ENCODE results near the gene UMODL1. TPM values are rescaled to one million over a fixed set of nuclear protein-coding genes. Genes with fewer than 3 reads are reported as not detected.

UMODL1 gene
- total RNA-seq, 2 experiments from 2014 or later, result 0.26 to 0.30 TPM

DNA sequence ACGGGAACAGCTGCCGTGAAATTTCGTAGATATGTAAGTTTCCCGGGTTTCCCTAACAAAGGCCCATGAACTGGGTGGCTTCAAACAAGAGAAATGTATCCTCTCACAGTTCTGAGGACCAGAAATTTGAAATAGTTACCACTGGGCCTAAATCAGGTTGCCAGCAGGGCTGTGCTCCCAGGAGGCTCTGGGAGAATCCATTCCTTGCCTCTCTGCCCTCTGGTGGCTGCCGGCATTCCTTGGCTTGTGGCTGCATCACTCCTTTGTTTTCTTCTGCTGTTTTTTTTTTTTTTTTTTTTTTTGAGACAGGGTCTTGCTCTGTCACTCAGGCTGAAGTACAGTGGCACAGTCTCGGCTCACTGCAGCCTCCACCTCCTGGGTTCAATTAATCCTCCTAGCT, 23.7 kb downstream of the UMODL1 start:
- Mint-ChIP-seq H3K27me3 (no peaks in the 10 kb centered on the region), H3K9me3 (no peaks in the 10 kb centered on the region), H3K4me3 (no peak overlapping the region), H3K36me3 (no peaks in the 10 kb centered on the region), H3K27ac (no peak overlapping the region), H3K4me1 (peaks cover 3% of the 10 kb centered on the region)
- no peak for DNase-seq
- POLR2A ChIA-PET, result no interaction called here
- ATAC-seq (ENCODE audit: low read depth), result no peak

DNA sequence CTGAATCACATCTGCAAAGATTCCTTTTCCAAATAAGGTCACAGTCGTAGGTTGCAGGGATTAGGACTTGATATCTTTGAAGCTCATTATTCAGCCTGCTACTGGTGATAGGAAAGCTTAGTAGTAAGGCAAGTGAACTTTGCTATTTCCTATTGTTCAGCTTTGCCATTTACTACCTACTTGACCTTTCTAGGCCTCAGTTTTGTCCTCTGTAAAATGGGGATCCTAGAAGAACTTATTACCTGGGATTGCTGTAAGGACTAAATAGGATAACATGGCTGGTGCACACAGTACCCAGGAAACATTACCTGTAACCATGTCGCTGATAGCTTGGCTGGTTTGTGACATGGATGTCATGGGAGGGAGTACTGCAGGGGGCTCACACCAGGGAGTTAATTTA, 24.5 kb downstream of the UMODL1 start:
- Mint-ChIP-seq H3K9me3 (no peaks in the 10 kb centered on the region), H3K36me3 (no peaks in the 10 kb centered on the region), H3K4me3 (no peak overlapping the region), H3K4me1 (no peaks in the 10 kb centered on the region), H3K27ac (no peak overlapping the region), H3K27me3 (no peaks in the 10 kb centered on the region)
- POLR2A ChIA-PET, result no interaction called here
- no peak for DNase-seq
- ATAC-seq (ENCODE audit: low read depth), result no peak

GRCh38 chr21:42096566-42096965, 25.4 kb downstream of the UMODL1 start:
- H3K27me3 Mint-ChIP-seq, result no peaks in the 10 kb centered on the region
- H3K4me1 Mint-ChIP-seq, result no peaks in the 10 kb centered on the region
- no peak for DNase-seq
- POLR2A ChIA-PET, result no interaction called here
- H3K4me3 Mint-ChIP-seq, result no peak overlapping the region
- H3K36me3 Mint-ChIP-seq, result no peaks in the 10 kb centered on the region
- ATAC-seq (ENCODE audit: low read depth), result no peak
- no peak overlapping the region for H3K27ac Mint-ChIP-seq
- no peaks in the 10 kb centered on the region for H3K9me3 Mint-ChIP-seq

- no peak for DNase-seq
- no peaks in the 10 kb centered on the region for H3K9me3 Mint-ChIP-seq
- no peak overlapping the region for H3K27ac Mint-ChIP-seq
- POLR2A ChIA-PET, result interaction anchor here (0.7 kb wide), 1 partner anchor 112 kb away, joined by 3 read pairs; no protein-coding TSS in a partner anchor
- no peaks in the 10 kb centered on the region for H3K36me3 Mint-ChIP-seq
- no peak overlapping the region for H3K4me3 Mint-ChIP-seq
- peaks cover 2% of the 10 kb centered on the region for H3K27me3 Mint-ChIP-seq
- no peak for ATAC-seq (ENCODE audit: low read depth)
- peaks cover 2% of the 10 kb centered on the region for H3K4me1 Mint-ChIP-seq
Measured at GRCh38 chr21:42097274-42097673, 26.2 kb downstream of the UMODL1 start.

DNA sequence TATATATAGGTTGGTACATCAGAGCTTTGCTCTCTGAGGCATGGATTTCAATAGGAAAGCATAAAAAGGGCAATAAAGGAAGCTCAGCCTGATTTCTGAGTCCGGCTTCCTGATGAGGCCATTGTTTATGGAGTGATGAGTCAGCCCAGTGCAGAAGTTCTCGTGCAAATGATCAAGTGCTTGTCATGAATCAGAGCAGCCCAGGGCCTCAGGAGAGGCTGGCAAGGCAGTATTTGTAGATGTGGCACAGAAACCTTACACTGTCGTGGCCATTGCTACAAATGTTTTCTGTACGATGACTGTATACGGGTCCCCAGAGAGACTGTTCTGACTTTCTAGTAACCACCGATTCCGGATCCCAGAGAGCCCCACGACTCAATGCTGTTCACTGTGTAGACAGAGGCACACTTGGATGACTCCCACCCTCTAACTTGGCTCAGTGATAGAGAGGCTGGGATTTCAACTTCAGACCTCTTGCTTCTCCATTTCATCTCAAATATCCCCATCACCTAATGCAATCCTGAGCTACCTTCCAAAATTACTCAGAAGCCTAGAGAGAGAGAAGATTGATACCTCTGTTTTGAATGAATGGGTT, 26.8 kb downstream of the UMODL1 start:
- no peak for ATAC-seq (ENCODE audit: low read depth)
- no peak for DNase-seq
- Mint-ChIP-seq H3K4me3 (no peak overlapping the region), H3K4me1 (peaks cover 2% of the 10 kb centered on the region), H3K27me3 (peaks cover 2% of the 10 kb centered on the region), H3K9me3 (no peaks in the 10 kb centered on the region), H3K36me3 (no peaks in the 10 kb centered on the region), H3K27ac (peak overlapping the region; percentile 48)
- POLR2A ChIA-PET, result interaction anchor here (0.7 kb wide), 1 partner anchor 112 kb away, joined by 3 read pairs; no protein-coding TSS in a partner anchor

GRCh38 chr21:42098957-42099505, 27.9 kb downstream of the UMODL1 start:
- no peak overlapping the region for H3K27ac Mint-ChIP-seq

DNA sequence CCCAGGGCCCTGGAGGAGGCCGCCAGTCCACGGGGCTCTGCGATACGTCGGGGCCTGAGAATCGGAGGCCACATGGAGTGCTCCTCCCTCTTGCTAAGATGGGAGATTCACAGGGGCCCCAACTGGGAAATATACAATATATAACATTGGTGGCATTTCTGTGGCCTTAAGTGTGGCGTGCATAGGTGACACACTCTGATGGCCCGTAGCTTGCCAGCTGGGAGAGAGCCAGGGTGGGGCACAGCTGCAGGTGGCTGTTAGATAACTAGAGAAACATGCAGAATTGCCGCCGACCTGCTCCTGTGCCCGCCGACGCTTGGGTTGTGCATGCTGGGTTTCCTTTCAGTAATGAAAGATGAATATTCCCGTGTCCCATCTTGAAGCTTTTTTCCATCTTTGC, 30.1 kb downstream of the UMODL1 start:
- POLR2A ChIA-PET, result no interaction called here
- no peak overlapping the region for H3K27ac Mint-ChIP-seq
- no peak for DNase-seq
- H3K9me3 Mint-ChIP-seq, result no peaks in the 10 kb centered on the region
- peaks cover 2% of the 10 kb centered on the region for H3K27me3 Mint-ChIP-seq
- no peak overlapping the region for H3K4me3 Mint-ChIP-seq
- no peak for ATAC-seq (ENCODE audit: low read depth)
- H3K36me3 Mint-ChIP-seq, result no peaks in the 10 kb centered on the region
- peaks cover 2% of the 10 kb centered on the region for H3K4me1 Mint-ChIP-seq

More at GRCh38 chr21:42098957-42099505, 27.9 kb downstream of the UMODL1 start:
- DNase-seq (no peak), ATAC-seq (ENCODE audit: low read depth) (no peak)
- no peak overlapping the region for H3K4me3 Mint-ChIP-seq
- POLR2A ChIA-PET, result no interaction called here
- H3K27me3 Mint-ChIP-seq, result peaks cover 2% of the 10 kb centered on the region
- H3K4me1 Mint-ChIP-seq, result peaks cover 2% of the 10 kb centered on the region
- H3K9me3 Mint-ChIP-seq, result no peaks in the 10 kb centered on the region
- H3K36me3 Mint-ChIP-seq, result no peaks in the 10 kb centered on the region

DNA sequence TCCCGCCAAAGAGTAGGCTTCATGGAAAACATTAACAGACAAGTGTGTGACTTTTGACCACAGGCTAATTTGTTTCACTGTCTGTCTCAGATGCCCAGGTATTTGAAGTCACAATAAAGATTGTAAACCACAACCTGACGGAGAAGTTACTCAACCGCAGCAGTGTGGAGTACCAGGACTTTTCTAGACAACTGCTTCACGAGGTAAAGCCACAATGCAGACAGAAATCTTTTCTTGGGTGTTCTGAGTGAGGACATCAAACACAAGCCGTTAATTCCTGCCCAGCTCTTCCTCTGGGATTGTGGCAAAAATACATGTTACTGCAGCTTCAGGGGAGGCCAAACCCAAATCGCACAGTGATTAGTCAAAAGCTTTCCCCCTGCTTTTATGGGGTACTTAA, 31.0 kb downstream of the UMODL1 start:
- peaks cover 2% of the 10 kb centered on the region for H3K27me3 Mint-ChIP-seq
- no peaks in the 10 kb centered on the region for H3K36me3 Mint-ChIP-seq
- no peak for DNase-seq
- no peak overlapping the region for H3K4me3 Mint-ChIP-seq
- no peak for ATAC-seq (ENCODE audit: low read depth)
- POLR2A ChIA-PET, result no interaction called here
- H3K27ac Mint-ChIP-seq, result no peak overlapping the region
- H3K9me3 Mint-ChIP-seq, result no peaks in the 10 kb centered on the region
- H3K4me1 Mint-ChIP-seq, result peaks cover 2% of the 10 kb centered on the region

DNA sequence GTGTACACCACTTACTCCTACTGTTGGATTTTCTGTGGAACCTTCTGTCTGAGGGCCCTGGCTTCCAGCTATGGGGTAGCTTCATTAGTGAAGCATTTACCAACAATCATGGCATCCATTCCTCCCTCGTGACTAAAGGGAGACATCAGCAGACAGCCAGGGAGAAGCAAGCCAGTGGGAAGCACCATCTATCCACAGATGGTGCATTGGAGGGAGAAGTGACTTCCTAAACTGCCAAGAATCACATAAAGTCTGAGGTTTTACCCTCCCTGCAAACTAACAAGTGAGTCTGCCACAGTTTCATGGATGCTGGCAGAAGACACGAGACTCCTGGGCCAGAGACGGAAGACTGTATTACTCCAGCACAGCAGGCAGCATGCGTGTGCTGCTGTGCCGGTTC, 31.4 kb downstream of the UMODL1 start:
- ATAC-seq (ENCODE audit: low read depth), result no peak
- H3K4me1 Mint-ChIP-seq, result peaks cover 2% of the 10 kb centered on the region
- no peaks in the 10 kb centered on the region for H3K9me3 Mint-ChIP-seq
- DNase-seq, result no peak
- H3K36me3 Mint-ChIP-seq, result no peaks in the 10 kb centered on the region
- no peak overlapping the region for H3K4me3 Mint-ChIP-seq
- POLR2A ChIA-PET, result no interaction called here
- H3K27me3 Mint-ChIP-seq, result peaks cover 2% of the 10 kb centered on the region
- no peak overlapping the region for H3K27ac Mint-ChIP-seq

GRCh38 chr21:42102991-42103390, 31.9 kb downstream of the UMODL1 start:
- Mint-ChIP-seq H3K27ac (no peak overlapping the region), H3K36me3 (no peaks in the 10 kb centered on the region), H3K4me1 (peaks cover 4% of the 10 kb centered on the region), H3K4me3 (no peak overlapping the region), H3K27me3 (peaks cover 2% of the 10 kb centered on the region), H3K9me3 (no peaks in the 10 kb centered on the region)
- POLR2A ChIA-PET, result no interaction called here
- ATAC-seq (ENCODE audit: low read depth) (no peak), DNase-seq (no peak)

DNA sequence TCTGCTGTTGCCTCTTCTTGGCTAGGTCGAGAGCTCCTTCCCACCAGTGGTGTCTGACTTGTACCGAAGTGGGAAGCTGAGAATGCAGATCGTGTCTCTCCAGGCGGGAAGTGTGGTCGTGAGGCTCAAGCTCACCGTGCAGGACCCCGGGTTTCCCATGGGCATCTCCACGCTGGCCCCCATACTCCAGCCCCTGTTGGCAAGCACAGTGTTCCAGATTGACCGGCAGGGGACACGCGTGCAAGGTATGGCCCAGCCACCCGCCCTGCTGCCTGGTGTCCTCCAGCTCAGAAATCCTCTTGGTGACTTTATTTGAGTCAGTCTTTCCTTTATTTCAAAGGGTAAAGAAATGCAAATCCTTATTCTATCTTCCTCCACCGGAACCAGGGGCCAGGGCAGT, 32.7 kb downstream of the UMODL1 start:
- H3K36me3 Mint-ChIP-seq, result no peaks in the 10 kb centered on the region
- no peak for DNase-seq
- H3K4me1 Mint-ChIP-seq, result peaks cover 5% of the 10 kb centered on the region
- no peak overlapping the region for H3K4me3 Mint-ChIP-seq
- no peaks in the 10 kb centered on the region for H3K9me3 Mint-ChIP-seq
- ATAC-seq (ENCODE audit: low read depth), result no peak
- no peak overlapping the region for H3K27ac Mint-ChIP-seq
- POLR2A ChIA-PET, result no interaction called here
- H3K27me3 Mint-ChIP-seq, result peaks cover 2% of the 10 kb centered on the region

DNA sequence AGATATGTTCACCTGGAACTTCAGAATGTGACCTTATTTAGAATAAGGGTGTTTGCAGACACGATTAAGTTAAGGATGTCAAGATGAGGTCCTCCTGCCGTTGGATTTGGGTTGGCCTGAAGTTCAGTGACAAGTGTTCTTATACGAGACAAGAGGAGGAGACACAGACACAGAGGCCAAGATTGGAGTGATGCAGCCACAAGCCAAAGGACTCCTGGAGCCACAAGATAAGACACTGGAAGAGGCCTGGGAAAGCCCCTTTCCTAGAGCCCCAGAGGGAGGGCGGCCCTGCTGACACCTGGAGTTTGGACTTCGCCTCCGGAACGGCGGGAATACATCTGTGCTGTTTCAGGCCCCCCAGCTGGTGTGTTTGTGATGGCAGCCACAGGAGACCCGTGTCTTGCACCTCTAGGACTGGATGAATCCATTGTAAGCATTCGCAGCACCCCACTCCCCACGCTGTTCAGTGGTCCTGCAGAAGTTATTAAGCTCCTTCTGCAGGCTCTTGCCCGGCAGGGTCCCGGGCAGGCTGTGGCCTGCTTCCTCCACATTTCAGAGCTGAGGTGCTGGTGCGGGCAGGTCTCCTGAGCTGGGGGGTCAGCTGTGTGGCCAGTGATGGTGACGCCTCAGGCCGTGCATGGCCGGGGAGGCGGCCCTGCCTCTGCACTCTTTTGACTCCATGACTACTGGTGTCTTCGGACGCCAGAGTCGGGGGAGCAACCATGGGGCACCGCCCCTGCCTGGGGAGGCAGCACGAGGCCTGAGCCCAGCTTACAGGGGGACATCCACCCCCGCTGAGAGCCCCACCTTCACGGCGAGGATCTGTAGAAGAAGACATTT, 34.6 kb downstream of the UMODL1 start:
- Mint-ChIP-seq H3K36me3 (no peaks in the 10 kb centered on the region), H3K27me3 (peaks cover 2% of the 10 kb centered on the region), H3K9me3 (no peaks in the 10 kb centered on the region), H3K4me3 (no peak overlapping the region), H3K4me1 (peaks cover 5% of the 10 kb centered on the region), H3K27ac (no peak overlapping the region)
- ATAC-seq (ENCODE audit: low read depth) (no peak), DNase-seq (no peak)
- POLR2A ChIA-PET, result no interaction called here

- no peak overlapping the region for H3K4me3 Mint-ChIP-seq
- ATAC-seq (ENCODE audit: low read depth) (no peak), DNase-seq (no peak)
- peaks cover 5% of the 10 kb centered on the region for H3K4me1 Mint-ChIP-seq
- H3K27ac Mint-ChIP-seq, result no peak overlapping the region
- H3K36me3 Mint-ChIP-seq, result no peaks in the 10 kb centered on the region
- POLR2A ChIA-PET, result no interaction called here
- H3K27me3 Mint-ChIP-seq, result peaks cover 2% of the 10 kb centered on the region
- H3K9me3 Mint-ChIP-seq, result no peaks in the 10 kb centered on the region
Measured at GRCh38 chr21:42106425-42106824, 35.3 kb downstream of the UMODL1 start.

Data from activated naive CD8-positive, alpha-beta T cell treated with anti-CD3 and anti-CD28 coated beads, Interleukin-2, amount 10 ng/mL, durations not matched to agents 7 days and 5 days (primary cell).